Neural crest cell (in vitro differentiated cells): Measurements from ENCODE around the gene RAB3C. TPM values are rescaled to one million over a fixed set of nuclear protein-coding genes. Genes with fewer than 3 reads are reported as not detected.
A peak's percentile ranks its signal among the peaks of the same experiment; 100 is the strongest.

Experiments used
- DNase-seq: peaks from one replicate; pipeline ENCODE4 v3.0.0; 2021; ENCODE audit warnings: low read depth, mixed read lengths, low spot score
- H3K27ac Mint-ChIP-seq: one replicate; pipeline ENCODE4 v1.8.0; 2021; ENCODE audit warnings: mild to moderate bottlenecking, mixed read lengths; ENCODE audit not compliant: unreplicated experiment
- H3K27me3 Mint-ChIP-seq: 2 replicates; pipeline ENCODE4 v1.8.0; 2021; ENCODE audit warnings: low read depth, mild to moderate bottlenecking, mixed read lengths
- H3K36me3 Mint-ChIP-seq: 2 replicates; pipeline ENCODE4 v1.8.0; 2021; ENCODE audit warnings: low read depth, mild to moderate bottlenecking, mixed read lengths
- H3K4me1 Mint-ChIP-seq: 2 replicates; pipeline ENCODE4 v1.8.0; 2021; ENCODE audit warnings: mixed read lengths
- H3K4me3 Mint-ChIP-seq: one replicate; pipeline ENCODE4 v1.8.0; 2021; ENCODE audit warnings: mild to moderate bottlenecking, mixed read lengths
- H3K9me3 Mint-ChIP-seq: 2 replicates; pipeline ENCODE4 v1.8.0; 2021; ENCODE audit warnings: mixed read lengths
- total RNA-seq: library from RNA; stranded (reverse); gene quantifications from 2 replicates; pipeline ENCODE4 v1.2.1, GENCODE V29; 2021
- TF ChIP-seq, protein P1 (sequence below): fragments of 200-600 bp; sonication (generic); conservative IDR thresholded peaks from 2 replicates; pipeline ENCODE4 v1.5.0; 2021; ENCODE audit warnings: antibody characterized with exemption, mild to moderate bottlenecking

The RAB3C gene
- total RNA-seq, 1 donor from 2014 or later: 13.6 TPM

DNA sequence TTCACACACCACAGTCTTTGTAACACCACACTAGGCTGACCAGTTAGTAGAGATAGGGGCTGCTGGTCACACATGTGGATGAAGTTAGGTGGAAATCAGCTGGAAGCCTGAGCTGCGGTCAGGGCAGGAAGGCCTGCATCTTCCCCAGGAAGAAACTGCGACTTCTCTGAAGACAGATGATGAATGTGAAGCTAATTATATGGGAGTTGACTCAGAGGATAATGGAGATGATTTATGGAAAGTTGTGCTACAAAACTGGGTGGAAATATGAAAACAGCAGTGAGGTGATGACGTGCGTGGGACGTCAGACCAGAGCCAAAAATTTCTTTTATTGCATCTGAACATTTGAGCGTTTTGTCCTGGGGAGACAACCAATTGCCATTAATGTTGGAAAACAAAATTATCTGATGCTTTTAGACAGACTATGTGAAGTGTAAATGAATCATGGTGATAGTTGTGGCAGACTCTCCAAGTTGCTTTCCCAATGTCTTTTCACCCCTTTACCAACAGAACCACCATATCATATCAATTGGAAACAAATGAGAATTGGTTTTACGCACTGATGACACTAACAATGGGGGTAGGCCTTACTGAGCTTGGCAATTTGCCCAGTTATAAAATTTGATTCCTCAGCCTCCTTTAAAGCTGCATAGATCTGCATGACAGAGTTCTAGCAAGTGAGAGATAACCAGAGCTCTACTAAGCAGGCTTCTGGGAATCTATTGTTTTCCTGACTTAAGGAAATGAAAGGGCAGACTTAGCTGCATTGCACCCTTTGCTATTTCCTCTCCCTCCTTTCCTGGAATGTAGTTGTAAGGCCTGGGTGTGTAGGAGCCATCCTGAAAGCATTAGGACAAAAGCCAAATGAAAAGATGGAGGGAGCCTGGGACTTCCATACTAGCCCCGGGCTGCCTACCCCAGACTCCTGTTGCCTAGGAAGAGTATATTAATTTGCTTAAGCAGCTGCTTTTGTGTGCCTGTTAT lies 84.0 kb downstream of the RAB3C start:
- H3K36me3 Mint-ChIP-seq: peaks cover 2% of the 10 kb centered on the region
- TF ChIP-seq, protein P1, sequence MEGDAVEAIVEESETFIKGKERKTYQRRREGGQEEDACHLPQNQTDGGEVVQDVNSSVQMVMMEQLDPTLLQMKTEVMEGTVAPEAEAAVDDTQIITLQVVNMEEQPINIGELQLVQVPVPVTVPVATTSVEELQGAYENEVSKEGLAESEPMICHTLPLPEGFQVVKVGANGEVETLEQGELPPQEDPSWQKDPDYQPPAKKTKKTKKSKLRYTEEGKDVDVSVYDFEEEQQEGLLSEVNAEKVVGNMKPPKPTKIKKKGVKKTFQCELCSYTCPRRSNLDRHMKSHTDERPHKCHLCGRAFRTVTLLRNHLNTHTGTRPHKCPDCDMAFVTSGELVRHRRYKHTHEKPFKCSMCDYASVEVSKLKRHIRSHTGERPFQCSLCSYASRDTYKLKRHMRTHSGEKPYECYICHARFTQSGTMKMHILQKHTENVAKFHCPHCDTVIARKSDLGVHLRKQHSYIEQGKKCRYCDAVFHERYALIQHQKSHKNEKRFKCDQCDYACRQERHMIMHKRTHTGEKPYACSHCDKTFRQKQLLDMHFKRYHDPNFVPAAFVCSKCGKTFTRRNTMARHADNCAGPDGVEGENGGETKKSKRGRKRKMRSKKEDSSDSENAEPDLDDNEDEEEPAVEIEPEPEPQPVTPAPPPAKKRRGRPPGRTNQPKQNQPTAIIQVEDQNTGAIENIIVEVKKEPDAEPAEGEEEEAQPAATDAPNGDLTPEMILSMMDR: no peak
- H3K4me3 Mint-ChIP-seq: no peak overlapping the region
- peak overlapping the region; percentile 51 for H3K27ac Mint-ChIP-seq
- no peak for DNase-seq
- peaks cover 12% of the 10 kb centered on the region for H3K4me1 Mint-ChIP-seq
- H3K9me3 Mint-ChIP-seq: peaks cover 4% of the 10 kb centered on the region
- H3K27me3 Mint-ChIP-seq: no peaks in the 10 kb centered on the region

DNA sequence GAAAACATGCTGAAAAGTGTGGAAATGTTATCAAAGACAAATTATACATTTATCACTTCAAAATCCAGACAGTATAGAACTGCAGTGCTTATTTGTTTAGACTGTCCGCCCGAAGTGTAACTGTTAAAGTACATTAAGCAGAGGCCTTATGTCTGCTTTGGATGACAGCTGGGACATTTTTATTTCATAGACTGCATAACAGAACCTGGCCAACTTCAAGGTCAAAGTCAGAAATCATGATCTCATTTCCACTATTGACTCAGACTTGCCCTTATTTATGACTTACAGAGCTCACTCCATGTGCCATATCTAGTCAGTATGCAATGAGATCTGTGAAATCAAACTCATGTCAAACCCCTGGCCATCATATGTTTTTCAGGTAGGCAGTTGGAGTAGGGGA lies 87.7 kb downstream of the RAB3C start:
- DNase-seq: no peak
- TF ChIP-seq, protein P1: no peak
- H3K27me3 Mint-ChIP-seq: no peaks in the 10 kb centered on the region
- peaks cover 2% of the 10 kb centered on the region for H3K36me3 Mint-ChIP-seq
- no peak overlapping the region for H3K27ac Mint-ChIP-seq
- H3K9me3 Mint-ChIP-seq: no peaks in the 10 kb centered on the region
- H3K4me3 Mint-ChIP-seq: no peak overlapping the region
- peaks cover 12% of the 10 kb centered on the region for H3K4me1 Mint-ChIP-seq

DNA sequence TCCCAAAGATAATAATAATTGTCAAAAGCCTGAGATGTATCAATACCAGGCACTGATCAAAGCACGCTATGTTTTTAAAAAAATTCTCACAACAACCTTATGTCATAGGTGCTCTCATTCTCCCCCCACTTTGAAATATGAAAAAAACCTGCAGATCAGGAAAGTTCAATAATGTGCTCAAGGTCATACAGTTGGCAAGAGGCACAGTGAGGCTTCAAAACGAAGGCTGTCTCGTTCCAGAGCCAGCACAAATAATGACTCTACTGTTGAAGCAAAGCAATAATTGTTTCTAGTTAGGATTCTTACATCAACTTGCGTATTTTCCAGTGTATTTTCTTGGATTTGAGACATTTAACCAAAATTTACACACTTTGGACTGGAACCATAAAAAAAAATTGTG lies 88.3 kb downstream of the RAB3C start:
- no peak overlapping the region for H3K4me3 Mint-ChIP-seq
- no peaks in the 10 kb centered on the region for H3K27me3 Mint-ChIP-seq
- no peak for DNase-seq
- H3K27ac Mint-ChIP-seq: no peak overlapping the region
- H3K36me3 Mint-ChIP-seq: peaks cover 2% of the 10 kb centered on the region
- peaks cover 12% of the 10 kb centered on the region for H3K4me1 Mint-ChIP-seq
- no peaks in the 10 kb centered on the region for H3K9me3 Mint-ChIP-seq
- TF ChIP-seq, protein P1: no peak

DNA sequence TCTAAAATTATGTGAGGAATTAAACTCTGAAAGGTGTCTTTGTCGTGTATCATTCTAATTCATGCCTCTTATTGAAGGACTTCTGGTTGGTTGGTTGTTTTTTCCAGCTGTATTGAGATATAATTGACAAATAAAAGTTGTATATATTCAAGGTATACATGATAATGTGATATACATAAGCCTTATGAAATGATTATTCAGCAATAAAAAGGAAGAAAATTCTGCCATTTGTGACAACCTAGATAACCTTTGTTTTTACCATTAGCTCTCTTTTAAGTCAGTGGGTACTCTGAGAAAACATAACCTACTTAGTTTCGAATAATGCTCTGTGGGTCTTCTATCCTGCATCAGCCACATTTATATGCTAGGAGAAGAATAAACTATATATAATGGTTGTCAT lies 89.6 kb downstream of the RAB3C start:
- TF ChIP-seq, protein P1: no peak
- Mint-ChIP-seq H3K9me3 (no peaks in the 10 kb centered on the region), H3K4me1 (no peaks in the 10 kb centered on the region), H3K4me3 (no peak overlapping the region), H3K27me3 (no peaks in the 10 kb centered on the region), H3K36me3 (peaks cover 2% of the 10 kb centered on the region), H3K27ac (no peak overlapping the region)
- DNase-seq: no peak

DNA sequence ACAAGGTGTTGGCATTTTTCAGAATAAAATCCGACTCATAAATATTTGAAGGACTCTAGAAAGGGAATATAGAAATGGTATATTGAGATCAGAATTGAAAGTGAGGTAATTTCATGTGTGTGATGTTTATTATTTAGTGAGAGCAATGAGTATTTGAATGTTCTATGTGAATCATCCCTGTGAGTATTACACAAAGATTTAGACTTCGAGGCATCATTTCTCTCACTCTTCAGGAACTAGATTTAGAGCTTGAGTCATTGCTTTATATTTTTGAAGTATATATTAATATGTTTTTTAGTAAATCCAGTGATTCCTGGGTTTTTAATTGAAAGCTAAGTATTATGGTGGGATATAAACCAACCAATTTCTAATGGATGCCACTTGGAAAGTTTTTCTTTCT lies 91.2 kb downstream of the RAB3C start:
- TF ChIP-seq, protein P1: no peak
- no peak overlapping the region for H3K4me3 Mint-ChIP-seq
- no peaks in the 10 kb centered on the region for H3K27me3 Mint-ChIP-seq
- no peak overlapping the region for H3K27ac Mint-ChIP-seq
- no peaks in the 10 kb centered on the region for H3K9me3 Mint-ChIP-seq
- DNase-seq: no peak
- no peaks in the 10 kb centered on the region for H3K4me1 Mint-ChIP-seq
- no peaks in the 10 kb centered on the region for H3K36me3 Mint-ChIP-seq
